ENCODE measurements around the gene PTCH1. TPM values are rescaled to one million over a fixed set of nuclear protein-coding genes. Genes with fewer than 3 reads are reported as not detected.

Gene PTCH1
- total and polyA plus RNA-seq, 2 experiments from 2014 or later = 36.8 to 44.1 TPM

DNA sequence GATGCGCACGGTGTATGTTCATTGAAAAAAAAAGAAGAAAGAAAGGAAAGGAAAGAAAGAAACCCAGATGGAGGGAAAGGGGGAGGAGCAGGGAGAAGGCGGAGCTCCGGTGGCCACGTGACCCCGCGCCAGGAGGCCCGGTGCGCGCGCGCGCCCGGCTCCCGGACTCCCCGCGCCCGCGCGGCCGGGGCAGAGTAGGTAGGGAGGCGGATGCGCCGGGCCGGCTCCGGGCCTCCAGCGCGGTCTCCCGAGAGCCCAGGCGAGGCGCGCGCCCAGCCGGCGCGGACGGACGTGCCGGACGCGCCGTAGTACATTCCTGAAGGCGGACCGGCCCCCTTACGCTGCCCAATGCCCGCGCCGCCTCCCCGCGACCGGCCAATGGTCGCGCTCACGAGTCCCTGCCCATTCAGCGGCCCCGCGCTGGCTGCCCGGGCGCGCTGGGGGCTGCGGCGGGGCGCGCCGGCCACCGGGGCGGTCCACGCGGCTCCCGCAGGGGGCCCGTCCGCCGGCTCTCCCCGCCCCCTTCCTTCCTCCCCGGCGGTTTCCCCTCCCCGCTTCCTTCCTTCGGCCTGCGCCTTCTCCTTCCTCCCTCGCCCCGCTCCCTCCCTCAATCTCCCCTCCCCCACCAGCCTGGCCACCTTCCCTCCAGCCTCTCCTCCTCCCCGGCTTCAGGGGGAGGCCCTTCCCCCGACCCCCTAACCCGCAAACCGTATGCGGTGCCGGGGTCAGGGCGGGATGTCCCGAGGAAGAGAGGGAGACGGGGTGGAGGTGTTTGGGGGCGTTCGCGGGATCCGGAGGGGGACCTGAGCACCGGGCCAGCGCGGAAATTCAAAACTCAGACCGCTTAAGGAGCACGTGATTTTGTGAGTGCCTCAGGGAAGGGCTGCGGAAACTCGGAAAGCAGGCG, 5.8 kb downstream of the PTCH1 start:
- no peaks in the 10 kb centered on the region for H3K9me2 ChIP-seq (replicated peaks; ENCODE audit: insufficient read depth)
- H3K4me3 ChIP-seq = peak overlapping the region; percentile 97
- no peaks in the 10 kb centered on the region for H3K4me1 ChIP-seq (ENCODE audit: insufficient read depth)
- H3K79me2 ChIP-seq = peaks cover 76% of the 10 kb centered on the region
- TF ChIP-seq, protein P1, sequence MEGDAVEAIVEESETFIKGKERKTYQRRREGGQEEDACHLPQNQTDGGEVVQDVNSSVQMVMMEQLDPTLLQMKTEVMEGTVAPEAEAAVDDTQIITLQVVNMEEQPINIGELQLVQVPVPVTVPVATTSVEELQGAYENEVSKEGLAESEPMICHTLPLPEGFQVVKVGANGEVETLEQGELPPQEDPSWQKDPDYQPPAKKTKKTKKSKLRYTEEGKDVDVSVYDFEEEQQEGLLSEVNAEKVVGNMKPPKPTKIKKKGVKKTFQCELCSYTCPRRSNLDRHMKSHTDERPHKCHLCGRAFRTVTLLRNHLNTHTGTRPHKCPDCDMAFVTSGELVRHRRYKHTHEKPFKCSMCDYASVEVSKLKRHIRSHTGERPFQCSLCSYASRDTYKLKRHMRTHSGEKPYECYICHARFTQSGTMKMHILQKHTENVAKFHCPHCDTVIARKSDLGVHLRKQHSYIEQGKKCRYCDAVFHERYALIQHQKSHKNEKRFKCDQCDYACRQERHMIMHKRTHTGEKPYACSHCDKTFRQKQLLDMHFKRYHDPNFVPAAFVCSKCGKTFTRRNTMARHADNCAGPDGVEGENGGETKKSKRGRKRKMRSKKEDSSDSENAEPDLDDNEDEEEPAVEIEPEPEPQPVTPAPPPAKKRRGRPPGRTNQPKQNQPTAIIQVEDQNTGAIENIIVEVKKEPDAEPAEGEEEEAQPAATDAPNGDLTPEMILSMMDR (IDR thresholded peaks at IDR 0.05; ENCODE audit: poor library complexity) = no peak
- TF ChIP-seq EZH2 (IDR thresholded peaks at IDR 0.05; ENCODE audit: borderline replicate concordance) (no peak), EZH2phosphoT487 (IDR thresholded peaks at IDR 0.05; ENCODE audit: low read depth, severe bottlenecking, unreplicated experiment) (no peak)
- no peaks in the 10 kb centered on the region for H3K27me3 ChIP-seq
- WGBS (ENCODE audit: low lambda C conversion rate, missing lambda C conversion rate) = 2% methylated on average over 46 of the region's 102 CpGs
- peak overlapping the region; percentile 100 for H3K27ac ChIP-seq
- H3K36me3 ChIP-seq (replicated peaks; ENCODE audit: insufficient read depth, low read depth) = no peaks in the 10 kb centered on the region
- peak; percentile 98 for DNase-seq (ENCODE audit: low spot score)
- no peaks in the 10 kb centered on the region for H3K9me3 ChIP-seq (ENCODE audit: low read depth)
- H3K4me2 ChIP-seq = peak overlapping the region; percentile 88
- no peaks in the 10 kb centered on the region for H4K20me1 ChIP-seq (ENCODE audit: insufficient read depth, poor library complexity, severe bottlenecking)
- H2AFZ ChIP-seq = peak overlapping the region; percentile 61

DNA sequence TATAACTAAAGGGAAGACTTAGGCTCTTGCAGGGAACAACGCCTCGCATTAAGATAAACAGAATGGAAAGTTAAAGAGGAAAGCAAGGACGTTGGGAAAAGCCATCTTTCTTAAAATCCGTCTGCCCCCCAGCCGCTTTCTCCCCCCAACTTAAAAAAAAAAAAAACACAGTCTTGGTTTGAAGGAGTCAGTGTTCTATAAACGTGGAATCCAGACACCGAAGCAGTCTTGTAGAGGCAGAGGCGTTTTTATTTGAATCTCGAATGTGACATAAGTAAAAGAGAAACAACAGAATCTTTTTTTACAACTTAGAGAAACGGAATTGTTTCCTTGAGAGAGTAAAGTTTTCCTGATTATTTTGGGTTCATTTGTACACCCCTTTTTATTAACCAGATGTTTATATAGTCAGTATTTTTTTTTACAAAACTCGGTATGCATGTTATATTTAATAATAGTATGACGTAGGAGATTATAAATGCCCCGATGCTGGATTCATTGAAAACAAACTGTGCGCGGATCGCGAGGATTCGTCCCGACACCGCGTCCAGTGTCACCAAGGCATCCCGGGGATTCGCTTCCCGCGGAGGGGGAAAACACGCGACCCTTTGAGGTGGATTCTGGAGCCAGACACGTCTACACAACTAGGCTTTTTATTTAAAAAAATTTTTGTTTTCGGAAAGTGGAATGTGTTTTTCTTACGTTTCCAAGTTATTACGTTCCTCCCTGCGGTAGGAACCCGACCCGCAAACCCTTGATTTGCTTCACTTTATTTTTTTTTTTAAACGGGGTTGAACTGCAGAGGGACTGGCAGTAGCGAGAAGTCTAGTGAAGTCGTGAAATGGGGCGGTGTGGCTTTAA, 6.7 kb downstream of the PTCH1 start:
- Histone ChIP-seq H3K27ac (peak overlapping the region; percentile 100), H3K4me2 (peak overlapping the region; percentile 88), H3K36me3 (replicated peaks; ENCODE audit: insufficient read depth, low read depth) (no peaks in the 10 kb centered on the region), H3K9me3 (ENCODE audit: low read depth) (no peaks in the 10 kb centered on the region), H3K4me3 (peak overlapping the region; percentile 78), H3K27me3 (no peaks in the 10 kb centered on the region), H3K79me2 (peaks cover 72% of the 10 kb centered on the region), H3K4me1 (ENCODE audit: insufficient read depth) (no peaks in the 10 kb centered on the region), H3K9me2 (replicated peaks; ENCODE audit: insufficient read depth) (no peaks in the 10 kb centered on the region), H2AFZ (peak overlapping the region; percentile 61), H4K20me1 (ENCODE audit: insufficient read depth, poor library complexity, severe bottlenecking) (peaks cover 4% of the 10 kb centered on the region)
- 1% methylated on average over 38 of the region's 38 CpGs for WGBS (ENCODE audit: low lambda C conversion rate, missing lambda C conversion rate)
- DNase-seq (ENCODE audit: low spot score) = no peak
- TF ChIP-seq, protein P1 (IDR thresholded peaks at IDR 0.05; ENCODE audit: poor library complexity) = no peak
- TF ChIP-seq EZH2phosphoT487 (IDR thresholded peaks at IDR 0.05; ENCODE audit: low read depth, severe bottlenecking, unreplicated experiment) = no peak
- no peak for TF ChIP-seq EZH2 (IDR thresholded peaks at IDR 0.05; ENCODE audit: borderline replicate concordance)

DNA sequence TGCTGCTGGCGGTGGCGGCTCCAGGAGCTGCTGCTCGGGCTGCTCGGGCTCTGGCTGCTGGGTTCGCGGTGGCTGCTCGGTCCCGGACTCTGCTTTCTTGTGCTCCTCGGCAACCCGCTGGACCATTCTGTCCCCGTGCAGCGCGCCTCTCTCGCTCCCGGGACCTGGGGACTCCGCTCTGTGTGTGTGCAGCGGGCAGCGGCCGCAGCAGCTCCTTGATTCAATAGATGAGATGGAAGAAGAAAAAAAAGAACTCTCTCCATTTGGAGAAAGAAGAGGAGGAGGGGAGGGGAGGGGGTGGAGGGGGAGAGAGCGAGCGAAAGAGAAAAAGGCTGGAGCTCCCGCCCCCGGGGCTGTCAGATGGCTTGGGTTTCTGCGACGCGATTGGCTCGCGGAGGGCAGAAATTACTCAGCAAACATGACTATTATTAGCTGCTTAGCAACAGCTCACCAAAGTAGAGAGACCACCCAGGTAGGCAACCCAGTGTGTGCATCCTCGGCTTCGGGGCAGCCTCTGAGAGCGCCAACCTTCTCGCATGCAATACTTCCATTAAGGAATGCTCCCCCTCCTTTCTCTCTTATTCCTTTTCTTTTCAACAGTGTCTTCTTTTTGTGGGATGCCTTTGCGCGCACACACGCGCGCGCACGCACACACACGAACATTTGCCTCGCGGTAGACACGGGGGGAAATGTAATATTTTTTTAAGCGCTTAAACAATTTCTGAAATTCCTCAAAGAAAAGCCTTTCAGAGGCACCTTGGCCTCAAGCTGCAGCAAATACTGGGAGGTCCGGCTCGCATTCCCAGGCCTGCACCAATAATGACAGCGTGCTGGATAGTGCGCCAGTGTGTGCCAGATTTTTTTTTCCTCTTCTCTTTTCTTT, 7.6 kb downstream of the PTCH1 start:
- Histone ChIP-seq H3K27me3 (no peaks in the 10 kb centered on the region), H3K79me2 (peaks cover 72% of the 10 kb centered on the region), H3K4me2 (peak overlapping the region; percentile 88), H3K4me1 (ENCODE audit: insufficient read depth) (no peaks in the 10 kb centered on the region), H3K4me3 (peak overlapping the region; percentile 78), H3K9me3 (ENCODE audit: low read depth) (no peaks in the 10 kb centered on the region), H4K20me1 (ENCODE audit: insufficient read depth, poor library complexity, severe bottlenecking) (peaks cover 13% of the 10 kb centered on the region), H3K27ac (peak overlapping the region; percentile 100), H3K9me2 (replicated peaks; ENCODE audit: insufficient read depth) (no peaks in the 10 kb centered on the region), H3K36me3 (replicated peaks; ENCODE audit: insufficient read depth, low read depth) (no peaks in the 10 kb centered on the region), H2AFZ (peak overlapping the region; percentile 61)
- 2% methylated on average over 40 of the region's 48 CpGs for WGBS (ENCODE audit: low lambda C conversion rate, missing lambda C conversion rate)
- DNase-seq (ENCODE audit: low spot score) = peak; percentile 96
- TF ChIP-seq EZH2 (IDR thresholded peaks at IDR 0.05; ENCODE audit: borderline replicate concordance) (no peak), EZH2phosphoT487 (IDR thresholded peaks at IDR 0.05; ENCODE audit: low read depth, severe bottlenecking, unreplicated experiment) (no peak)
- TF ChIP-seq, protein P1 (IDR thresholded peaks at IDR 0.05; ENCODE audit: poor library complexity) = no peak

All from hepatocyte (in vitro differentiated cells).